NB4 (cell line): ENCODE data around the gene AXL.
"Not testable (repeated sequence)": the region's sequence is repeated elsewhere in the genome, so short reads cannot be mapped to it uniquely, and the experiment has no call there.

Source experiments
- DNase-seq: peaks from one replicate; pipeline ENCODE4 v3.0.0; 2010; ENCODE audit warnings: low read depth
- H3K4me3 ChIP-seq: one replicate; pipeline ENCODE4 v1.5.1; 2011; ENCODE audit warnings: mild to moderate bottlenecking, low read depth, low read length, moderate library complexity
- CTCF ChIP-seq: IDR thresholded peaks from one replicate; pipeline ENCODE4 v1.5.1; 2012; ENCODE audit warnings: low read depth, low read length
- MAX ChIP-seq: IDR thresholded peaks from 2 replicates; pipeline ENCODE4 v1.6.1; 2011; ENCODE audit warnings: low read depth, low read length
- MYC ChIP-seq: IDR thresholded peaks from 2 replicates; pipeline ENCODE4 v1.6.1; 2011; ENCODE audit warnings: low read depth, low read length
- POLR2A ChIP-seq: IDR thresholded peaks from 2 replicates; pipeline ENCODE4 v1.6.1; 2011; ENCODE audit warnings: mild to moderate bottlenecking; ENCODE audit not compliant: insufficient read length; ENCODE audit errors: extremely low read depth

The AXL gene

GRCh38 chr19:41269571-41269970, 50.5 kb downstream of the AXL start:
- no peak overlapping the region for H3K4me3 ChIP-seq
- TF ChIP-seq CTCF = no peak
- TF ChIP-seq MAX = no peak
- TF ChIP-seq POLR2A = no peak
- no peak for TF ChIP-seq MYC

GRCh38 chr19:41273076-41273475, 54.1 kb downstream of the AXL start:
- TF ChIP-seq MAX (no peak), MYC (no peak), POLR2A (no peak), CTCF (no peak)
- no peak overlapping the region for H3K4me3 ChIP-seq
- DNase-seq = no peak

More at GRCh38 chr19:41269571-41269970, 50.5 kb downstream of the AXL start:
- DNase-seq = no peak

- DNase-seq = no peak
- TF ChIP-seq CTCF = no peak
- no peak overlapping the region for H3K4me3 ChIP-seq
These were observed 55.8 kb downstream of the AXL start for GRCh38 chr19:41274802-41275201.

- peak; percentile 13 for DNase-seq
- no peak overlapping the region for H3K4me3 ChIP-seq
- no peak for TF ChIP-seq MAX
- TF ChIP-seq MYC = no peak
- TF ChIP-seq CTCF = no peak
- TF ChIP-seq POLR2A = no peak
These were observed 57.2 kb downstream of the AXL start for GRCh38 chr19:41276231-41276630.

- TF ChIP-seq POLR2A = no peak
- TF ChIP-seq CTCF = no peak
- TF ChIP-seq MYC = no peak
- TF ChIP-seq MAX = no peak
- no peak overlapping the region for H3K4me3 ChIP-seq
- no peak for DNase-seq
These were observed 59.5 kb downstream of the AXL start for GRCh38 chr19:41278478-41278877.

- TF ChIP-seq MYC (no peak), CTCF (no peak), MAX (no peak), POLR2A (no peak)
- H3K4me3 ChIP-seq = no peak overlapping the region
- no peak for DNase-seq
These were observed 69.9 kb downstream of the AXL start for GRCh38 chr19:41288673-41289530.

GRCh38 chr19:41289814-41290213, 70.8 kb downstream of the AXL start:
- DNase-seq, H3K4me3 ChIP-seq: not testable (repeated sequence)
